ENCODE measurements around the gene SECISBP2.

Gene SECISBP2

DNA sequence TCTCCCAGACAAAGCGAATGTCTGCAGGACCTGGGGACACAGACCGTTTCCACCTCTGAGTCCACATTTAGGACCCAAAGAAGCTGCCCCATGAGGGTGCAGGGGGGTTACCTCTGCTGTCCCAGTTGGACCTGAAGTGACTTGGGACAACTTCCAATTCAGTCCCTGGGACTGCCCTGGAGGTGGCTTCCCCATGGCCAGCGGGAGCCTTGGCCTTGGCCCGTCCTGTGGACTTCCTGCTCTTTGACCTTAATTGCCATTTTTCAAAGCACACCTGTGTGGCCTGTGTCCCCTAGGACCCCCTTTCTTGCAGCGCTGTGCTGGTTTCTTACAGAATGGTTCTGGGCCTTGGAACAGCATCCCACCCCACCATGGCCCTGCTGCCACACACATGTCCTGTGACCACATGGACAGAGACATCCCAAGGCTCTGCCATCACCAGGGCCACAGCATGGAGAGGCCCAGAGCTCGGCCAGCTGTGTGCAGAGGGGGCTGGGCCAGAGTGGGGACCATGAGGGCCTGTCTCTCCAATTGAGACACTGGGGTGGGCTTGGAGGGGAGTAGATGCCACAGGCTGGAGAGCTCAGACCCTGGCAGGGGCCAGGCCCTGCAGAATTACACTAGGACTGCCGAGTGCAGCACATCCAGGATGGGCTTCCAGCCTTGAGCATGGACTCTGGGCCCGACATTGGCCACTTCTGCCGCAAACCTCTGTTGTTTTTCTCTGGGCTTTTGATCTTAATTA, 45.8 kb downstream of the SECISBP2 start:
- H3K4me3 ChIP-seq (ENCODE audit: control insufficient read depth, low read depth, low read length) = no peak overlapping the region
- DNase-seq (ENCODE audit: low read depth) = no peak
- TF ChIP-seq, protein P1, sequence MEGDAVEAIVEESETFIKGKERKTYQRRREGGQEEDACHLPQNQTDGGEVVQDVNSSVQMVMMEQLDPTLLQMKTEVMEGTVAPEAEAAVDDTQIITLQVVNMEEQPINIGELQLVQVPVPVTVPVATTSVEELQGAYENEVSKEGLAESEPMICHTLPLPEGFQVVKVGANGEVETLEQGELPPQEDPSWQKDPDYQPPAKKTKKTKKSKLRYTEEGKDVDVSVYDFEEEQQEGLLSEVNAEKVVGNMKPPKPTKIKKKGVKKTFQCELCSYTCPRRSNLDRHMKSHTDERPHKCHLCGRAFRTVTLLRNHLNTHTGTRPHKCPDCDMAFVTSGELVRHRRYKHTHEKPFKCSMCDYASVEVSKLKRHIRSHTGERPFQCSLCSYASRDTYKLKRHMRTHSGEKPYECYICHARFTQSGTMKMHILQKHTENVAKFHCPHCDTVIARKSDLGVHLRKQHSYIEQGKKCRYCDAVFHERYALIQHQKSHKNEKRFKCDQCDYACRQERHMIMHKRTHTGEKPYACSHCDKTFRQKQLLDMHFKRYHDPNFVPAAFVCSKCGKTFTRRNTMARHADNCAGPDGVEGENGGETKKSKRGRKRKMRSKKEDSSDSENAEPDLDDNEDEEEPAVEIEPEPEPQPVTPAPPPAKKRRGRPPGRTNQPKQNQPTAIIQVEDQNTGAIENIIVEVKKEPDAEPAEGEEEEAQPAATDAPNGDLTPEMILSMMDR (IDR thresholded peaks at IDR 0.05; ENCODE audit: control insufficient read depth, insufficient read depth, low read depth, low read length, missing control alignments) = no peak

DNA sequence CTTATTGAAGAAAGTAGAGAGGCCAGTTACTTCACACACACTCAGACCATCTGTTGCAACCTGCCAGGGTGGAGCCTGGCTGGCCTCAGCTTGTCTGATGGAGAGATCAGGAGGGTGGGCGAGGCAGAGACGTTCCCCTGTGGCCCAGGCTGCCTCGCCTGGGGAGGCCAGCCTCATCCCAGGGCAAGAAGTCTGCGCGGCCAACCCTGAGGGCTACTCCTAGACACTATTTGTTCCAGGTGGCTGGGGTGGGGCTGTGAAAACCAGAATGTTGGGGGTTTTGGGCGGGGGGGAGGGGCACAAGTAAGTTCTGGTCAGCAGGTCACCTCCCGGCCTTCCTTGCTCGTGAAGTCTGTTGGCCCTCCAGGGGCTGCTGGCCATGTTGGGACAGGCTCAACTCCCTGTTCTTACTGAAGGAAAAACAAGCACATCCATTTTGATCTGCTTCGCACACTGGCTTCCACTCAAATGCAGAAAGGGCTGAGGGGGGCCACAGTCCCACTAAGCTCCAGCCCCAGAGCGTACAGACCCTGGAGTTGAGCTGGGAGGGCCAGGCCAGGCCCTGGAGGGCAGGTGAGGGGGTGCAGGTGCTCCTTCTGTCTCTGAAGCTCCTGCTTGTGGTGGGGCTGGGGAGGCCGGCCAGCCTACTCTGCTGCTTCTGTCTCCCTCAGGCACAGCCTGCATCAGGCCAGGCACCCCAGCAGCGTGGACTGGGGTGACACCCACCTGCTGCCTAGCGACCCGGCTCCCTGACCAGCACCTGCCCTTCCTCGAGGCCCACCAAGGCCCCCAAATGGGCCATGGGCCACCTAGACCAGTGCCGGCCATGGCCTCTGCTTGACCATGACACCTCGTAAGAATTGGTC, 46.6 kb downstream of the SECISBP2 start:
- no peak for DNase-seq (ENCODE audit: low read depth)

DNA sequence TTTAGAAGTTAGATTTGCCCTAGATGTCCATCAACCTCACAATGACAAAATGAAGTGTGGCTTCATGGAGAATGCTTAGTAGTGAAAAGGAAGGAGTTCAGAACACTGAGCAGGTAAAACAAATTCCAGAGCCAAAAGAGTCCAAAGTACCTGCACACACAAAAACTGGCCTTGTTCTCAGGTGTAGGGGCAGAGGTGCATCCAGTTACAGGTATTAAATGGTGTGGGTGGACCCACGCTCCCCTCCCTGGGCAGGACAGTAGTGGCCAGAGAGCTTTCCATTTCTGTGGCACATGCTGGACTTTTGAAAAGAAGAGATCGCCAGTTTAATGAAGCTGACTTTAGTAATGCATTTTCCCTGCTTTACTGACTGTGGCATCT, 47.2 kb downstream of the SECISBP2 start:
- TF ChIP-seq, protein P1 (IDR thresholded peaks at IDR 0.05; ENCODE audit: control insufficient read depth, insufficient read depth, low read depth, low read length, missing control alignments) = no peak
- no peak overlapping the region for H3K4me3 ChIP-seq (ENCODE audit: control insufficient read depth, low read depth, low read length)
- DNase-seq (ENCODE audit: low read depth) = no peak

More for the DNA sequence above, 46.6 kb downstream of the SECISBP2 start:
- TF ChIP-seq, protein P1 (IDR thresholded peaks at IDR 0.05; ENCODE audit: control insufficient read depth, insufficient read depth, low read depth, low read length, missing control alignments) = no peak
- H3K4me3 ChIP-seq (ENCODE audit: control insufficient read depth, low read depth, low read length) = no peak overlapping the region

DNA sequence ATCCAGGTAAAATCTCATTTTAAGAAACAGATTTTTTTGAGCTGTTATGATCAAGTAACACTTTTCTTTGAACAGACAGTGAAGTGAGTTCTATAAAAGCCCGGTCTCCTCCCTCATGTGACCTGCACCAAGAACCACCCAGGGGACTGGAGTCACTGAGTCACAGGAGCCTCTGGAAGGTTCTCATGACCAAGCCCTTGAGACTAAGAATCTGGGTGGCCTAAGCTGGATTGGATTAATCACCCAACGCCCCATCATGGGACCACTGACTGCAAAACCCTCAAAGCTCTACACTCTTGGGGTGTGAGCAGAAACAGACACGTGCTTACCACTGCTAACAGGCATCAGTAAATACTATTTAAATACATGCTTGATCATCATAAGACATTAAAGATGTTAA, 48.4 kb downstream of the SECISBP2 start:
- TF ChIP-seq, protein P1 (IDR thresholded peaks at IDR 0.05; ENCODE audit: control insufficient read depth, insufficient read depth, low read depth, low read length, missing control alignments) = no peak
- DNase-seq (ENCODE audit: low read depth) = no peak
- no peak overlapping the region for H3K4me3 ChIP-seq (ENCODE audit: control insufficient read depth, low read depth, low read length)

DNA sequence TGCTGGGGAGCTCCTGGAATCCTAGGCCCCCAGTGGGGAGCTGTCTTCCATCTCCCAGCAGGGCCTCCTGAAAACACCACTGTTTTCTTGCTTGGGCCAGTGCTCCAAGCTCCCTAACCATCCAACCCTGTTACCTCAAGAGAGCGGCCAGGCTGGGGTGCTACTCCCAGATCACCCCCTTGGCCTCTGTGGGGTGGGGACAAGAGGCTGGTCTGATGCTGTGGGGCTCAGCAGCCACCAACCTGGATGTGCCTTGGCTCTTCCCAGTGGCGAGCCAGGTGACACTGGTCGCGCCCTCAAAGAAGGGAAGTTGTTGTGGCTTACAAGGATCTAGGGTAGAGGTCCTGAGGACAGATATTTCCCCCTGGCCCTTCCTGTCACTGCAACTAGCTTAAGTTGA, 49.0 kb downstream of the SECISBP2 start:
- DNase-seq (ENCODE audit: low read depth) = no peak
- TF ChIP-seq, protein P1 (IDR thresholded peaks at IDR 0.05; ENCODE audit: control insufficient read depth, insufficient read depth, low read depth, low read length, missing control alignments) = no peak
- no peak overlapping the region for H3K4me3 ChIP-seq (ENCODE audit: control insufficient read depth, low read depth, low read length)

DNA sequence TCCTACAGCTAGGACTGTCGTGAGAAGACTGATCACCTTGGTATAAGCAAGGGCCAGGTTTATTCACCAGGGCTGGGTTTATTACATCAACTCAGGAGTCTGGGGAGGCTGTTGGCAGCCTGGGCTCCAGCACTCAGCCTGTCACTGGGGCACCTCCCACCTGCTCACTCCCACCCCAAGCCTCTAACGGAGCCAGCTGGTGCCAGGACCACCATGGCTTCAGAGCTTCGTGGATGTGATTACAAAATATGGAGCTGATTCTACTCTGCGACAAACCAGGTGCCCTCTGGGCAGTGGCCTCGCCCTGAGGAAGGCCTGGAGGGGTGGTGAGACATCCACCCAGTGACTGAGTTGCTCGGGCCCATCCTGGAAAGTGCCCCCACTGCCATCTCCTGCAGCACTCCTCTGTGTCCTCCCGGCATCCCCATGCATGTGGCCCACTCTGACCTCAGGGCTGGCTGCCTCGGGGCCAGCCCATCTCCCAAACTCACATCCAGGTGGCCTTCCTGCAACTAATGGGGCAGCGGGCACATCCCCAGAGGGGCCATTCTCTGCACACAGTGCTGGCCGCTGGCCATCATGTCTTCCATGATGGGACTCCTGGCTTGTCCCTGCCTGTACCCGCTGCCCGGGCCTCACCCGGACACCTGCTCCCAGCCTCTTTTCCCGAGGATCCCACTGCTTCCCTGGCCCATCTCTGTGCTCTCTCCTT, 49.6 kb downstream of the SECISBP2 start:
- H3K4me3 ChIP-seq (ENCODE audit: control insufficient read depth, low read depth, low read length) = no peak overlapping the region
- TF ChIP-seq, protein P1 (IDR thresholded peaks at IDR 0.05; ENCODE audit: control insufficient read depth, insufficient read depth, low read depth, low read length, missing control alignments) = no peak
- no peak for DNase-seq (ENCODE audit: low read depth)

Measured in AG09309 (cell line).